Activated T-cell treated with anti-CD3 and anti-CD28 coated beads, Interleukin-2, amount 50 U/mL, for 72 hours (primary cell): ENCODE results near the gene PRR23E. TPM values are rescaled to one million over a fixed set of nuclear protein-coding genes. Genes with fewer than 3 reads are reported as not detected.

Experiments
- ATAC-seq, 2 donors: fragments of 150-1000 bp; cut with Tn5 transposase; replicated peaks in 1 of 2; 2 replicates each; pipeline ENCODE4 v1.10.0; 2021; ENCODE audit warnings: moderate library complexity in 2 of 2, mild to moderate bottlenecking in 1 of 2
- DNase-seq, 2 donors: peaks; one replicate each; pipeline ENCODE4 v3.0.0; 2021 to 2022; ENCODE audit warnings: mixed read lengths in 1 of 2
- H3K27ac Mint-ChIP-seq: one replicate; pipeline ENCODE4 v1.8.0; 2022; ENCODE audit warnings: mild to moderate bottlenecking, moderate library complexity, mixed read lengths
- H3K27me3 Mint-ChIP-seq: one replicate; pipeline ENCODE4 v1.8.0; 2022; ENCODE audit warnings: low read depth, mixed read lengths
- H3K36me3 Mint-ChIP-seq, 2 donors: one replicate each; pipeline ENCODE4 v1.8.0; 2022; ENCODE audit warnings: mixed read lengths in 2 of 2, mild to moderate bottlenecking in 1 of 2; ENCODE audit not compliant: insufficient read depth in 2 of 2
- H3K4me1 Mint-ChIP-seq: one replicate; pipeline ENCODE4 v1.8.0; 2022; ENCODE audit warnings: low read depth, mixed read lengths
- H3K4me3 Mint-ChIP-seq, 2 donors: one replicate each; pipeline ENCODE4 v1.8.0; 2022; ENCODE audit warnings: mild to moderate bottlenecking in 2 of 2, mixed read lengths in 2 of 2, moderate library complexity in 2 of 2
- H3K9me3 Mint-ChIP-seq, 2 donors: one replicate each; pipeline ENCODE4 v1.8.0; 2022; ENCODE audit warnings: mixed read lengths in 2 of 2
- total RNA-seq, 2 donors: library from RNA; stranded (reverse); gene quantifications; one replicate each; pipeline ENCODE4 v1.2.3, GENCODE V29; 2022

PRR23E gene
- total RNA-seq, 2 donors from 2014 or later = not detected

GRCh38 chr3:127211118-127212060, 18.5 kb downstream of the PRR23E start:
- no peak for ATAC-seq
- H3K36me3 Mint-ChIP-seq = no peaks in the 10 kb centered on the region
- no peak for DNase-seq
- H3K9me3 Mint-ChIP-seq = no peaks in the 10 kb centered on the region
- peaks cover 21% of the 10 kb centered on the region for H3K27me3 Mint-ChIP-seq
- no peak overlapping the region for H3K4me3 Mint-ChIP-seq
- no peak overlapping the region for H3K27ac Mint-ChIP-seq
- H3K4me1 Mint-ChIP-seq = no peaks in the 10 kb centered on the region

GRCh38 chr3:127212231-127212630, 19.3 kb downstream of the PRR23E start:
- H3K4me1 Mint-ChIP-seq = no peaks in the 10 kb centered on the region
- no peaks in the 10 kb centered on the region for H3K36me3 Mint-ChIP-seq
- DNase-seq (no peak), ATAC-seq (no peak)
- H3K9me3 Mint-ChIP-seq = no peaks in the 10 kb centered on the region
- H3K27ac Mint-ChIP-seq = no peak overlapping the region
- no peak overlapping the region for H3K4me3 Mint-ChIP-seq
- H3K27me3 Mint-ChIP-seq = peaks cover 21% of the 10 kb centered on the region

- DNase-seq = no peak
- Mint-ChIP-seq H3K27me3 (peaks cover 21% of the 10 kb centered on the region), H3K4me1 (no peaks in the 10 kb centered on the region), H3K4me3 (no peak overlapping the region), H3K36me3 (no peaks in the 10 kb centered on the region), H3K9me3 (no peaks in the 10 kb centered on the region), H3K27ac (no peak overlapping the region)
- ATAC-seq = no peak
These were observed 19.8 kb downstream of the PRR23E start for GRCh38 chr3:127212711-127213110.

GRCh38 chr3:127213381-127213918, 20.5 kb downstream of the PRR23E start:
- Mint-ChIP-seq H3K36me3 (no peaks in the 10 kb centered on the region), H3K27ac (no peak overlapping the region), H3K4me3 (no peak overlapping the region), H3K27me3 (peaks cover 21% of the 10 kb centered on the region), H3K4me1 (no peaks in the 10 kb centered on the region), H3K9me3 (no peaks in the 10 kb centered on the region)
- ATAC-seq (no peak), DNase-seq (no peak)

GRCh38 chr3:127214975-127215374, 22.0 kb downstream of the PRR23E start:
- no peaks in the 10 kb centered on the region for H3K4me1 Mint-ChIP-seq
- no peak overlapping the region for H3K4me3 Mint-ChIP-seq
- H3K27me3 Mint-ChIP-seq = peaks cover 21% of the 10 kb centered on the region
- H3K27ac Mint-ChIP-seq = no peak overlapping the region
- no peaks in the 10 kb centered on the region for H3K9me3 Mint-ChIP-seq
- ATAC-seq = no peak
- DNase-seq = no peak
- H3K36me3 Mint-ChIP-seq = no peaks in the 10 kb centered on the region

GRCh38 chr3:127215714-127216414, 22.9 kb downstream of the PRR23E start:
- H3K4me3 Mint-ChIP-seq = no peak overlapping the region
- H3K4me1 Mint-ChIP-seq = no peaks in the 10 kb centered on the region
- H3K36me3 Mint-ChIP-seq = no peaks in the 10 kb centered on the region
- no peak overlapping the region for H3K27ac Mint-ChIP-seq
- ATAC-seq = no peak
- no peaks in the 10 kb centered on the region for H3K9me3 Mint-ChIP-seq
- DNase-seq = no peak
- peaks cover 28% of the 10 kb centered on the region for H3K27me3 Mint-ChIP-seq

GRCh38 chr3:127216415-127217261, 23.7 kb downstream of the PRR23E start:
- no peak overlapping the region for H3K4me3 Mint-ChIP-seq
- H3K27ac Mint-ChIP-seq = no peak overlapping the region
- ATAC-seq (peak in 1 of 2 donors; percentile 23), DNase-seq (no peak)
- H3K4me1 Mint-ChIP-seq = no peaks in the 10 kb centered on the region
- H3K9me3 Mint-ChIP-seq = no peaks in the 10 kb centered on the region
- H3K36me3 Mint-ChIP-seq = no peaks in the 10 kb centered on the region
- H3K27me3 Mint-ChIP-seq = peaks cover 30% of the 10 kb centered on the region

GRCh38 chr3:127217596-127218453, 24.9 kb downstream of the PRR23E start:
- DNase-seq (peak in 1 of 2 donors; percentile 41), ATAC-seq (peak; percentile 86 to 92)
- Mint-ChIP-seq H3K9me3 (no peaks in the 10 kb centered on the region), H3K4me3 (no peak overlapping the region), H3K4me1 (no peaks in the 10 kb centered on the region), H3K27ac (no peak overlapping the region), H3K36me3 (no peaks in the 10 kb centered on the region), H3K27me3 (peaks cover 26% of the 10 kb centered on the region)

- no peak for DNase-seq
- ATAC-seq = no peak
- no peak overlapping the region for H3K4me3 Mint-ChIP-seq
- H3K36me3 Mint-ChIP-seq = no peaks in the 10 kb centered on the region
- H3K27me3 Mint-ChIP-seq = peaks cover 26% of the 10 kb centered on the region
- no peak overlapping the region for H3K27ac Mint-ChIP-seq
- H3K4me1 Mint-ChIP-seq = no peaks in the 10 kb centered on the region
- no peaks in the 10 kb centered on the region for H3K9me3 Mint-ChIP-seq
These were observed 25.6 kb downstream of the PRR23E start for GRCh38 chr3:127218454-127218922.

- no peak overlapping the region for H3K27ac Mint-ChIP-seq
- H3K9me3 Mint-ChIP-seq = peaks cover 0 to 3% of the 10 kb centered on the region in 2 donors
- no peak overlapping the region for H3K4me3 Mint-ChIP-seq
- no peak for DNase-seq
- peaks cover 3 to 6% of the 10 kb centered on the region in 2 donors for H3K36me3 Mint-ChIP-seq
- H3K27me3 Mint-ChIP-seq = peaks cover 22% of the 10 kb centered on the region
- ATAC-seq = no peak
- H3K4me1 Mint-ChIP-seq = peaks cover 7% of the 10 kb centered on the region
These were observed 27.6 kb downstream of the PRR23E start for GRCh38 chr3:127220497-127220896.

- Mint-ChIP-seq H3K27me3 (peaks cover 28% of the 10 kb centered on the region), H3K4me3 (no peak overlapping the region), H3K9me3 (peaks cover 2 to 3% of the 10 kb centered on the region in 2 donors), H3K4me1 (peaks cover 7% of the 10 kb centered on the region), H3K27ac (no peak overlapping the region), H3K36me3 (peaks cover 3 to 6% of the 10 kb centered on the region in 2 donors)
- ATAC-seq = no peak
- no peak for DNase-seq
These were observed 28.1 kb downstream of the PRR23E start for GRCh38 chr3:127221037-127221436.
